Measurements from ENCODE around the gene IFNA2.
"Not testable (repeated sequence)": the region's sequence is repeated elsewhere in the genome, so short reads cannot be mapped to it uniquely, and the experiment has no call there.

Gene IFNA2

GRCh38 chr9:21385131-21385670, at the start of gene IFNA2:
Gene IFNA2 (minus strand): TSS chr9:21385398. CDS start chr9:21385329, 69 bp downstream.
- DNase-seq (ENCODE audit: low spot score): peak; percentile 30

GRCh38 chr9:21435015-21435383, 49.8 kb upstream of the IFNA2 start:
- DNase-seq (ENCODE audit: low spot score): not testable (repeated sequence)

DNA sequence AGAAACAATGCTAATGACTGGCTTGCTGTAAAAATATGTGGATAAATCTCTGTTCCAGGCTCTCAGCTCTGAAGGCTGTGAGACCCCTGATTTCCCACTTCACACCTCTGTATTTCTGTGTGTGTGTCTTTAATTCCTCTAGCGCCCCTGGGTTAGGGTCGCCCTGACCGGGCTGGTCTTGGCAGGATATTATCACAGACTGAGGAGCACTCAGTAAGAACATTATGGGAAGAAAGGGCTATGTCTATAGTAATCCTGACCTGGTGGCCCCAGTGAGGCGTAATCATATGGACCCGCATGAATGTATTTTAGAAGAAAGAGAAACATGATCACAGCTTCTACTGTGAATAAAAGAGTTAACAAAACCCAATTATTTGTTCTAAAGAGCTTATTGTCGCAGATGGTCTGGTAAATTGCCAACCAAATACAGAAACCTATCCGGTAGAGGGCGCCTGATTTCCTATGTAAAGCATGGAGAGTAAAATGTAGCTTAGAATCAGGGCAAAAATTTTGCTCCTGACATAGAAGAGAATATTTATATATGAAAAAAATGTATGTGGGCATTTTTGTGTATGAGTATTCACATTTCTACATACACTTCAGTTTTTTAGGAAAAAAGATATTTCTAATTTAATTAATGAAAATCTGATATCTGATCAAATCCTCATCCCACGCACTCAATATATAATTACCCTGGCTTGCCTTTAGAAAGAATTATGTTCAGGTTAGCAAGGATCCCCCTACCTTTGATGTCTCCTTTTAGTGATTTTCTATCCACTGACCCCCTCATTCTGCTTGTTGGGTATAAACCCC, 49.2 kb upstream of the IFNA2 start:
- peak; percentile 71 for DNase-seq (ENCODE audit: low spot score)

- DNase-seq (ENCODE audit: low spot score): peak; percentile 34
These were observed 47.7 kb upstream of the IFNA2 start for GRCh38 chr9:21432672-21433425.

- no peak for DNase-seq (ENCODE audit: low spot score)
These were observed 44.0 kb upstream of the IFNA2 start for GRCh38 chr9:21429191-21429590.

GRCh38 chr9:21428235-21428634, 43.0 kb upstream of the IFNA2 start:
- no peak for DNase-seq (ENCODE audit: low spot score)

DNA sequence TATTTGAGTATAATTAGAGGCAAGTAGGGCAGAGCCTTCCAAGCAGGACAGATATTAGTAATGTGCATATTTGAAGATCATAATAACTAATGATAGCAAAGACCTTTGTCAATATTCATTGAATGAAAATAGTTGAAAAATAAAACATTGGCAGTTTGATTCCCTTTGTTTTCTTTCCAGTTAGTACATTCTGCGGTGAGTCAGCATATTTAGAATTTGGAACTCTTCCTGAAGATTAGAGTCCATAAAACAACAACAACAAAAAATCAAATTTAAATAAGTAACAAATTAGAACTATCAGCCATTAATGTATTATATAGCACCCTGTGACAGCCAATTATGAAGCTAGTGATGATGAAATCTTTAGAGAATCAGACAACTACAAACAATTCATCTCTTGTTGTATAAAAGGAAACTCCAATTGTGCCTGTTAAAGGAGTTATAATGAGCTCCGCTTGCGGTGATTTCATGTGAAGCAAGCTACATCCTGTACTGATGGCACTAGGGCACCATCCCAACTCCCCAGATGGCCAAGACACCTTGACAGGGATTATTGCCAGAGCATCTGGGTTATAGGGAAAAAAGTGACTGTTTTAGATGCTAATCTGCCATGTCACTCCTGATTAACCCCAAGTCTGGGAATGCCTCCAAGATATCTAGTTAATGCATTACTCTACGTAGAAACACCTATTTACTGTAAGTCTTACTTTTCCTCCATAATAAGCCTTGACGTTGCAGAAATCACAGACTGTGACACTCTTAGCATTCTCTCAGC, 30.5 kb upstream of the IFNA2 start:
- no peak for DNase-seq (ENCODE audit: low spot score)

- no peak for DNase-seq (ENCODE audit: low spot score)
These were observed 29.2 kb upstream of the IFNA2 start for GRCh38 chr9:21414220-21414940.

DNA sequence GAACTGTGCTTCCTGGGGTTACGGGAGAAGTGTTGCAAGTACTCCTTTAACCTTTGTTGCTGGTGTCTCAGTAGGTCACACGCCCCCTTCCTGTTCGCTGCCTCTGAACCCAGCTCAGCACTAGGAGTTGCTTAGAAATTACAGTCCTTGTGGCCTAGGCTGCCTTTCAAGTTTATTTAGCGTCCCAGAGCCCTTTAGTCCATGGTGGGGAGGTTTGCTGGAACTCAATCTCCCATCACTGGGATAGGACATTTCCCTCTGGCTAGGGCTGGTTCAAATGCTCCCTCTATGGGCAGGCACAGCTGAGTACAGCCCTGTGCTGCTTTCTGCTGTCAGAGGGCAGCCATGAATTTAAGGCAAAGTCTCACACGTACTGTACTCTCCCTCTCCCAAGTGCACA, 28.4 kb upstream of the IFNA2 start:
- DNase-seq (ENCODE audit: low spot score): peak; percentile 11

DNA sequence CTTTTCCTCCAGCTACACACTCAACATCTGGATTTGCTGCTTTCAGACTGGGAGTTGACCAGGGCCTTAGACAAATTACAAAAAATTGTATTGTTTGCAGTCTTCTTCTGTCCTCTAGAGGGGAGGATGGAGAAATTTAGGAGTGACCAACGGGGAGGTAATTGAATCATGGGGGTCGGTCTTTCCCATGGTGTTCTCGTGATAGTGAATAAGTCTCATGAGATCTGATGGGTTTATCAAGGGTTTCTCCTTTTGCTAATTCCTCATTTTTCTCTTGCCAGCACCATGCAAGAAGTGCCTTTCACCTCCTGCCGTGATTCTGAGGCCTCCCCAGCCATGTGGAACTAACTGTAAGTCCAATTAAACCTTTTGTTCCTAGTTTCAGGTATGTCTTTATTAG, 28.0 kb upstream of the IFNA2 start:
- DNase-seq (ENCODE audit: low spot score): no peak

DNA sequence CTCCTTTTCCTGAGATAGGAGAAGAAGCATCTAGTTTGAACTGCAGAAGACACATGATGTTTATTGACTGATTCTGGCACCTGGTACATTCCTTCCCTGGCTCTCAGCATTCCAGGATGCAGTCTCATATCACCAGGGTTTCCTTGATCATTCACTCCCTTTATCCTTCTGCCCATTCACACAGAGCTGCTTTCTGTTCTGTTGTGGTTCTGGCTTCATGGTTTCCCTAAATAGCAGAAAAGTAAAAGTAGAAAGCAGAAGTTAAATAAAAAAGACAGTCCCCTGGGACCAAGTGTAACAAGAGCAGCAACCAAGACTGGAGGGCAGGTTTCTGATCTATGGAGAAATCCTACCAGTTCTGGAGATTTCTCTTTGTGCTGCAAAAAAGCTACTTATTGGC, 26.9 kb upstream of the IFNA2 start:
- DNase-seq (ENCODE audit: low spot score): peak; percentile 76

DNA sequence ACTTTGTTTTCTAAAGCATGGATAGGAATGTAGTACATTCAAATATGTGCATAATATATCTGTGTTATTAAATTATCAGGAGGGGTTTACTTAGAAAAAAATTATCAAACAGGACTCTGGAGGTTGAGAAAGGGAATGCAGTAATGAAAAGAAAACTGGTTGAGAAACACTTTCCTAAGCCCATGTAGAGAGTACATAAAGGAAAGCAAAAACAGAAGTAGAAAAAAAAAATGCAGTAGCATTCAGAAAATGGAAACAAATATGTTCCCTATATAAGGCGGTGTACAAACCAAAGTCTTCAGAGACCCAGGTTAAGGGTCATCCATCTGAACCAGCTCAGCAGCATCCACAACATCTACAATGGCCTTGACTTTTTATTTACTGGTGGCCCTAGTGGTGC, 23.6 kb upstream of the IFNA2 start, which contains the start of gene IFNA8:
Gene IFNA8, plus strand, starts transcription at position 301 of the 400 bp plus-strand sequence. Its CDS starts 60 bp downstream, at position 361.
- no peak for DNase-seq (ENCODE audit: low spot score)

DNA sequence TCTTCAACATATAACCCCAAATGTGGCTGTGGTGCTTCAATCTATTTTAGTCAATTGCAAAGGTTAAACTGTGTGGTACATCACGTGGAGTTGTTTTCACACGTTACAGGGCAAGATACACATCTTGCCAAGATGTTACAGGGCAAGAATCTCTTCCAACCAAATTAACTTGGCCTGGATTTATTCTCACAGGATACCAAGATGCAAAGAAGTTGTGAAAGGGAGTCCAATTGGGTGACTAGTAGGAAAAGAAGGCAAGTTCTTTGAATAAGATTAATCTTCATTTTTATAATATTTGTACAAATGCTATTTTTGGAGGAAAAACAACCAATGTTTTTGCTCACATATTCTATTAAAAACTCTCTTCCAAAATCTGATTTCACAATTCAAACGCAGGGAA, 18.9 kb upstream of the IFNA2 start:
- DNase-seq (ENCODE audit: low spot score): no peak

GRCh38 chr9:21402386-21403251, 17.4 kb upstream of the IFNA2 start:
- no peak for DNase-seq (ENCODE audit: low spot score)

GRCh38 chr9:21399956-21400355, 14.8 kb upstream of the IFNA2 start:
- DNase-seq (ENCODE audit: low spot score): no peak

DNA sequence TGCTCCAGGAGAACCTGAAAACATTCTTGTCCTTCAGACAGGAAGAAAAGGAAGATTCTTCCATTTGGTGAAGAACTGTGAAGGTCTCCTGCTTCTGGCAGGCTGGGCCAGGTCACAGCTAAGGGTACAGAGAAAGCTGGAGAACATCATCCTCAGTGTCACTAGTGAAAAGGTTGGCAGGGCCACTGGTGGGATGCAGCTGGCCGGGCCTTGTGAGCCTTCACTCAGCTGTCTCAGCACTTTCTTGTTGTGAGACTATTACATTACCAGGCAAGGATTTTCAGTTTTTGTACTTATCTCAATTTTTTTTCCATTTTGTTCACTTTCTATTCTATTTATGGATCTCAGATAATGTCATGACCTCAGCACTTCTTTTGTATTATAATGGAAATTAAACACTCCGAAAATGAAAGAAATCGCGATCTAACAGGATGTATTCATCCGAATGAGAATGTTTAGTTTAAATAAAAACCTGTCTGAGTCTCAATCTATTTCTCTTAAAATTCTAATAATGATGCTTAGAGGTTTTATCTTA, 13.8 kb upstream of the IFNA2 start:
- DNase-seq (ENCODE audit: low spot score): no peak

- DNase-seq (ENCODE audit: low spot score): peak; percentile 44
These were observed 10.8 kb upstream of the IFNA2 start for GRCh38 chr9:21395778-21396717.

GRCh38 chr9:21392270-21392669, 7.1 kb upstream of the IFNA2 start:
- DNase-seq (ENCODE audit: low spot score): peak; percentile 83

- no peak for DNase-seq (ENCODE audit: low spot score)
These were observed 1.6 kb downstream of the IFNA2 start for GRCh38 chr9:21383627-21384026.
